OCI-LY1 (cell line): Measurements from ENCODE around the gene KCNJ9.

Source experiments
- EZH2 ChIP-seq: fragments of 200-600 bp; sonication (generic), shearing (Covaris generic); IDR thresholded peaks from 2 replicates; pipeline ENCODE4 v1.8.0; 2017; ENCODE audit warnings: borderline replicate concordance, mixed run types, mild to moderate bottlenecking, antibody characterized with exemption, low read length, moderate library complexity, mixed read lengths
- TF ChIP-seq, protein P1 (sequence below): fragments of 200-600 bp; sonication (generic), shearing (Covaris generic); IDR thresholded peaks from 2 replicates; pipeline ENCODE4 v1.5.1; 2017; ENCODE audit warnings: mild to moderate bottlenecking, antibody characterized with exemption, low read length, moderate library complexity, mixed read lengths

DNA sequence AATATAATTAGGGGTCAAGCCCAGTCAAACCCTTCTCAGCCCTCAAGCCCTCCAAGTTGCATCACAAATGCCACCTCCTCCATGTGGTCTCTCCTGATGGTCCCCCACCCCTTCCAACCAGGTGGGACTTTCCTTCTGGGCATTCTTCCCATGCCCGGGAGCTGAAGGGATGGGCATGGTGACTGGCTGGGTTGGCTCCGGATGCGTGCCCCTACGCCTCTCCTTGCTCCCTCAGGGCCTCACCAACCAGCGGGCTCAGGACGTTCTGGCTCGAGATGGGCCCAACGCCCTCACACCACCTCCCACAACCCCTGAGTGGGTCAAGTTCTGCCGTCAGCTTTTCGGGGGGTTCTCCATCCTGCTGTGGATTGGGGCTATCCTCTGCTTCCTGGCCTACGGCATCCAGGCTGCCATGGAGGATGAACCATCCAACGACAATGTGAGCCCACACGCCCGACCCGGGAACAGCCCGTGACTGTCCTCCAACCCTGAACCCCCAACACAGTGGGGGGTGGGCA is 41.7 kb downstream of the KCNJ9 start:
- TF ChIP-seq, protein P1, sequence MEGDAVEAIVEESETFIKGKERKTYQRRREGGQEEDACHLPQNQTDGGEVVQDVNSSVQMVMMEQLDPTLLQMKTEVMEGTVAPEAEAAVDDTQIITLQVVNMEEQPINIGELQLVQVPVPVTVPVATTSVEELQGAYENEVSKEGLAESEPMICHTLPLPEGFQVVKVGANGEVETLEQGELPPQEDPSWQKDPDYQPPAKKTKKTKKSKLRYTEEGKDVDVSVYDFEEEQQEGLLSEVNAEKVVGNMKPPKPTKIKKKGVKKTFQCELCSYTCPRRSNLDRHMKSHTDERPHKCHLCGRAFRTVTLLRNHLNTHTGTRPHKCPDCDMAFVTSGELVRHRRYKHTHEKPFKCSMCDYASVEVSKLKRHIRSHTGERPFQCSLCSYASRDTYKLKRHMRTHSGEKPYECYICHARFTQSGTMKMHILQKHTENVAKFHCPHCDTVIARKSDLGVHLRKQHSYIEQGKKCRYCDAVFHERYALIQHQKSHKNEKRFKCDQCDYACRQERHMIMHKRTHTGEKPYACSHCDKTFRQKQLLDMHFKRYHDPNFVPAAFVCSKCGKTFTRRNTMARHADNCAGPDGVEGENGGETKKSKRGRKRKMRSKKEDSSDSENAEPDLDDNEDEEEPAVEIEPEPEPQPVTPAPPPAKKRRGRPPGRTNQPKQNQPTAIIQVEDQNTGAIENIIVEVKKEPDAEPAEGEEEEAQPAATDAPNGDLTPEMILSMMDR = no peak
- no peak for TF ChIP-seq EZH2
